Tibial nerve (tissue), 4 donors: ENCODE results near the gene COX4I2.

Experiments
- CTCF ChIP-seq, 5 experiments: fragments of 200-600 bp in 3 of 5; fragments of 450-650 bp in 2 of 5; sonication (generic) in 3 of 5; IDR thresholded peaks; one replicate each; pipeline ENCODE4 v1.5.1; 2016 to 2019; ENCODE audit warnings: antibody characterized with exemption in 5 of 5, mild to moderate bottlenecking in 3 of 5, moderate library complexity in 2 of 5
- EP300 ChIP-seq, 2 donors: sonication (generic); formaldehyde crosslinking; IDR thresholded peaks; one replicate each; pipeline ENCODE4 v1.6.1; 2017; ENCODE audit warnings: antibody characterized with exemption in 2 of 2, mild to moderate bottlenecking in 1 of 2
- POLR2A ChIP-seq, 2 donors: fragments of 450-650 bp; IDR thresholded peaks; one replicate each; pipeline ENCODE4 v1.6.1; 2017; ENCODE audit warnings: antibody characterized with exemption in 2 of 2, mild to moderate bottlenecking in 2 of 2, moderate library complexity in 2 of 2

- TF ChIP-seq CTCF (IDR thresholded peaks at IDR 0.05) (no peak), EP300 (IDR thresholded peaks at IDR 0.05) (no peak), POLR2A (IDR thresholded peaks at IDR 0.05) (no peak)
These were observed 43.6 kb upstream of the COX4I2 start for GRCh38 chr20:31594002-31594557.
